SK-N-DZ (cell line): ENCODE measurements around the gene GPR45.

Experiments
- DNase-seq: peaks from one replicate; pipeline ENCODE4 v3.0.0-alpha.2; 2015; ENCODE audit warnings: low spot score

The GPR45 gene

GRCh38 chr2:105252271-105252670 lies 10.7 kb downstream of the GPR45 start:
- DNase-seq = no peak

DNA sequence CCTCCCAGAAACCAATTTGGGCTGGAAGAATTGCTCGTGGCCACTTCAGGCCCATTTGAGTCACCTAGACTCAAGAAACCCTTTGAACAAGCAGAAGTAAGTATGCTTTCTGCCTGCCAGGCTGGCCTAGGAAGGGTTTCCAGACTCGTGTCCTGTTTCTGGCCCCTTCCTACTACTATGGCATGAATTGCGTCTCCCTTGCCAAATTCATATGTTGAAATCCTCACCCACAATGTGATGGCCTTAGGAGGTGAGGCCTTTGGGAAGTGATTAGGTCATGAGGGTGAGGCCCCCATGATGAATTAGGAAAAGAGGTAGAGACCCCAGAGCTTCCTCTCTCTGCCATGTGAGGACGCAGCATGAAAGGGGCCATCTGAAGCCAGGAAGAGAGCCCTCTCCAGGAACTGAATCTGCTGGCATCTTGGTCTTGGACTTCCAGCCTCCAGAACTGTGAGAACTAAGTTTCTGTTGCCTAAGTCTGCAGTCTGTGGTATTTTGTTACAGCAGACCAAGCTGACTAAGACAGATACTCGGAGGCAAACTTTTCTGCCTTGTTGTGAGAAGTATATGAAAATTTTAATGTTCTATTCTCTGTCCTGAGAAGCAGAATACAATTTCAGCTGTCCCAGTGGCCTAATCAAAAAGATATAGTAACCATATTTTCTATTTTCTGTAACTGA lies 13.1 kb downstream of the GPR45 start:
- DNase-seq = no peak

GRCh38 chr2:105255979-105256378 lies 14.4 kb downstream of the GPR45 start:
- no peak for DNase-seq

DNA sequence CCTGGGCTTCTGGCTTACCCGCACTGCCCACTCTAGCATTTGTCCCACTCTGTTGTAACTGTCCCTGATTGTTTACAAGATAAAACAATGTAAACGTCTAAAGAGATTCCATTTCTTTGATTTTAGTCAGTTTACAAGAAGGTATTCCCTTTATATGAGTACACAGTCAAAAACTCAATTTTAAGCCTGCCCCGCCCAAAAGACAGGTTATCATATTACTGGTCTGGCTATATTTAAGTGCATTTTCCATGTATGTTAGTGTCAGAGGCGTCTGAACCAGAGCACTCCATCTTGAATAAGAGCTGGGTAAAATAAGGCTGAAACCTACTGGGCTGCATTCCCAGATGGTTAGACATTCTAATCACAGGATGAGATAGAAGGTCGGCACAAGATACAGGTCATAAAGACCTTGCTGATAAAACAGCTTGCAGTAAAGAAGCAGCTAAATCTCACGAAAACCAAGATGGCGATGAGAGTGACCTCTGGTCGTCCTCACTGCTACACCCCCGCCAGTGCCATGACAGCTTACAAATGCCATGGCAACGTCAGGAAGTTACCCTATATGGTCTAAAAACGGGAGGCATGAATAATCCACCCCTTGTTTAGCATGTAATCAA lies 15.0 kb downstream of the GPR45 start:
- DNase-seq = no peak

DNA sequence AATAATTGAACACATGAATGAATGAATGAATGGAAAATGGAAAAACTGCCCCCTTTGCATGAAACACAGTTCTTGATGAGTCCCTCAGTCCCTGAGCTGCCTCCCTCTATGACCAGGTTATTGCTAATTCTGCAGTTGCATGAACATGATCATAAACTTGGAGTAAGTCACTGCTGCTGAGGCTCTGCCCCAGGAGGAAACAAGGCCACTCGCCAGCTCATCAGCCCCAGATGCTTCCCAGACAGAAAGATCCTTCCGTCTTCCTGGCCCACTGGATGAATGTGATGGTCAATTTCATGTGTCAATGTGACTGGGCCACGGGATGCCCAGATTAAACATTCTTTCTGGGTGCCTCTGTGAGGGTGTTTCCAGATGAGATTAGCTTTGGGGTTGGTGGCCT lies 16.4 kb downstream of the GPR45 start:
- DNase-seq = no peak

GRCh38 chr2:105258835-105259350 lies 17.4 kb downstream of the GPR45 start:
- no peak for DNase-seq

- no peak for DNase-seq
These were observed 19.5 kb downstream of the GPR45 start for GRCh38 chr2:105261061-105261460.

- no peak for DNase-seq
These were observed 21.1 kb downstream of the GPR45 start for GRCh38 chr2:105262651-105263091.

DNA sequence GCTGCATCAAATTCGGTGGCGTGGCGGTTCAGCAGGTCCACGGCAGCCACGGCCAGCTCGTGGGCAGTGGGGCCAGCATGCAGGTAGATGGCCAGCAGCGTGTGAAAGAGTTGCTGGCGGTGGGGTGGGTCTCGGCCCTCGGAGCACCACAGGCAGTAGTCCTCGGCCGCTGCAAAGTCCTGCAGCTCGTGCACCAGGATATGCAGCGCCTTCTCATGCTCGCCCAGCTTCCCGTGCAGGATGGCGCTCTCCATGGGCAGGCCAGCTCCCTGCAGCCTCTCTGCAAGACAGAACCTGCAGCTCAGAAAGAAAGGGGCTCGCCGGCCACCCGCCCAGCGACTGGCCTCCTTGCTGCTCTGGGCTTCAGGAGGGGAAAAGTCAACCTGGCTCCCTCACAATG lies 27.9 kb downstream of the GPR45 start:
- DNase-seq = no peak

DNA sequence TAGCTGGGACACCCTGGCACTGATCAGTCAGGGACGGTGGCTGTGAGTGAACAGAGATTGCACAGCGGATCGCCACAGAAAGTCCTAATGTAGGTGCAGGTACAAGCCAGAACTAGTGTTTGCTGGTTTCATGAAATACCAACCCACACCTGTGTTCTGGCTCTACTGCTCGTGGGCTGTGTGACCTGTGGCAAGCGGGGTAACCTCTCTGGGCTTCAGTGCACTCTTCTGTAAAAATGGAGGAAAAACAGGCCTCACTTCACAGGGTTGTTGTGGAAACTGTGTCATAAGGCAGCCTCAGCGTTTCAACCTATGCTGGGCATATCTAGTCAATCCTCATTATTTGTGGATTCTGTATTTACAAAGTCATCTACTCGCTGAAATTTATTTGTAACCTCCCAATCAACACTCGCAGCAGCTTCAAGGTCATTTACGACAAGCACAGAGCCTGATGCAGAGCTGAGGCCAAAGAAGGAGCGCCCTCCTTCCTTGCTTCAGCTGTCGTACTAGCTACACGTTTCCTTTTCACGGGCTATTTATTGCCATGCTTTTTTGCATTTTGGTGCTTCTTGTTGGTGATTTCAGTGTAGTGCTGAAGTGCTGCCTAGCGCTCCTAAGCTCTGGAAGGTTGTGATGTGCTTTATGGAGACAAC lies 30.0 kb downstream of the GPR45 start:
- no peak for DNase-seq

GRCh38 chr2:105272176-105272575 lies 30.6 kb downstream of the GPR45 start:
- no peak for DNase-seq

DNA sequence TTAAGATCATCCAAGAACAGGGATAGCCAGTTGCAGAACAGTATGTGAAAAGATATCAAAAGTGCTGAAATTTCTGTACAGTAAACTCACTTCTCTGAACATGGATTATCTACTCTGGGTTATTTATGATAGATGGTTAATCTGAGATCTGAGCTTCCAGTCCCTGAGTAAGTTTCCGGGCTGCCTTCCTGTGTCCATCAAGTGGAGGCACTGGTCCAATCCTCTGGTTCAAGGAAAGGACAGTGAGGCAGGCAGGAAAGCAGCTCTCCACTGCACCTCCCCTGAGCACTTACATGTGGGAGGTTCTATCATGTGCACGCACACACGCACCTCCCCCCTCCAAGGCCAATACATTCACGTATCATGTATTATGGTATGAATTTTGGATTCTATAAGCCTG lies 32.5 kb downstream of the GPR45 start:
- DNase-seq = no peak

DNA sequence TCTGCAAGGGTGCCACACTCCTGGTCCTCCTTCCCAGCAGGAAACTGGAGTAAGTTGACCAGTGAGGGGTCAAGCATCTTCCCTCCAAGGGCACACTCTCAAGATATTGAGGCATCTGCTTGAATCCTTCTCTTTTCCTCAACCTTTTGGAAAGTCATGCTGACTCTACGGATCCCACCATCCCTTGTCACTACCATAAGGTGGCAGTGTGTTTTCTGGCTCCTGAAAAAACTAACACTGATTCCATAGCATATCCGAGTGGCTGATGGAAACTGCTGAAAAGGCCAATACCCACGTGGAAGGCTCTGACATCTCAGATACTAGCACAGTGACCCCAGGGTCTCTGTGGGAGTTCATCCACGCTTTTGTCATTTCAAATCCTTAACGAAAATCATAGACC lies 37.1 kb downstream of the GPR45 start:
- no peak for DNase-seq

GRCh38 chr2:105279126-105279525 lies 37.6 kb downstream of the GPR45 start:
- no peak for DNase-seq

- no peak for DNase-seq
These were observed 38.7 kb downstream of the GPR45 start for GRCh38 chr2:105280281-105280680.

- no peak for DNase-seq
These were observed 42.0 kb downstream of the GPR45 start for GRCh38 chr2:105283532-105283931.

DNA sequence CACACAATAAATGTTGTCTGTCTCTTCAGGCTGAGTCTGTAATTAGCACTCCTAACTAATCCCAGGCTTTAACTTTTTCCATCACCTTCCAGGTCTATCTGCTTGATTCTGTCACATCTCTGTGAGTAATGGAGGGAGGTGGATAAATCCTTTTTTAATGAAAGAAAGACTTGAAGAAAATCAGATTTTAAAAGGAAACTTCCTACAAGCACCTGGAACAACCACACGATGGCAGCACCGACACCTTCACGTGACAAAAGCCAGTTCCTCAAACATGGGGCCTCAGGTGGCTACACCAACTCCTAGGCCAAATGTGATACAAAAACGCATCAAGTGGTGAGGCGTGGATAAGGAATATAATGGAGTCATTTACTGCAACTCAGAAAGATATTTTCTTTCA lies 46.1 kb downstream of the GPR45 start:
- peak; percentile 38 for DNase-seq

- no peak for DNase-seq
These were observed 46.6 kb downstream of the GPR45 start for GRCh38 chr2:105288133-105288532.

DNA sequence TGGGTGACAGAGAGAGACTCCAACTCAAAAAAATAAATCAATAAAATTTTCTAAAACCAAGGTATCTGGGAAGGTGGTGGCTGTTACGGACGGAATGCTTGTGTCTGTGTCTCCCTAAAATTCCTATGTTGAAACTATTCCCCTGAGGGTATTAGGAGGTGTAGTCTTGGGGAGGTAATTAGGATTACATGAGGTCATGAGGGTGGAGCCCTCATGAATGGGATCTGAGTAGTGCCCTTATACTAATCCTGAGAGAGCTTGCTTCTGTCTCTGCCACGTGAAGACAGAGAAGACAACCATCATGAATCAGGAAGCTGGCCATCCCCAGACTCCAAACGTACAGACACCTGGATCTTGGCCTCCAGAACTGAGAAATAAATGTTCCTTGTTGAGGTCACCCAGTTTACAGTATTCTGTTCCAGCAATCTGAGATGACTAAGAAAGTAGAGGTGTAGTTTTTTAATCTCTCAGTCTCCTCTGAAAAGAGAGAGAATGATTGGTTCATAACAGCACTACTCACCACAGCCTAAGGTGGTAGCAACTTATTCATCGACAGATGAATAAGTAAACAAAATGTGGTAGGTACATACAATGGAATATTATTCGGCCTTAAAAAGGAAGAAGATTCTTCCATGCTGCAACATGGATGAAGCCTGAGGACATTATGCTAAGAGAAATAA lies 49.6 kb downstream of the GPR45 start:
- DNase-seq = no peak

DNA sequence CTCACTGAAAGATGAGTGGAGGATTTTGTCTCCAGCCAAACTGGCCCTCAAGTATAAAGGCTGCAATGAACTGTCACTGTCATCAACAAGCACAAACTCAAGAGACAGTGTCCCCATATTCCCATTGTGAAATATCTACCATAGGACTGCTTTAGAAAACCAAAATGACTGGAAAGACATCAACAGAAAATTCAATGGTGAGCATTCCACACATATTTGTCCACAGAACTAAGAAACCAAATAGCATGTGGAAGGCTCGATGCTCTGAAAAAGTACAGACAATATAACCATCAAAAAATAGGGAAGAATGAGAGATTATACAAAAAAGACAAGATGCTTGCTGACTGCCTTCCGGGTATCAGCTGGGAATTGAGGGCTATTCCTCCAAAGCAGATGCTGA lies 50.4 kb downstream of the GPR45 start:
- no peak for DNase-seq
